HUES48 (cell line): ENCODE data around the gene RIC8A.
"Not testable (repeated sequence)": the region's sequence is repeated elsewhere in the genome, so short reads cannot be mapped to it uniquely, and the experiment has no call there.

Experiments used
- H3K27ac ChIP-seq: one replicate; pipeline ENCODE4 v1.7.0; 2013; ENCODE audit warnings: low read depth, low read length, inconsistent platforms
- H3K27me3 ChIP-seq: 2 replicates; pipeline ENCODE4 v1.6.1; 2013; ENCODE audit warnings: mild to moderate bottlenecking, low read length; ENCODE audit not compliant: control insufficient read depth, insufficient read depth
- H3K36me3 ChIP-seq: 2 replicates; pipeline ENCODE4 v1.6.1; 2013; ENCODE audit warnings: low read length; ENCODE audit not compliant: control insufficient read depth, insufficient read depth
- H3K4me1 ChIP-seq: 2 replicates; pipeline ENCODE4 v1.6.1; 2013; ENCODE audit warnings: mild to moderate bottlenecking, low read length; ENCODE audit not compliant: control insufficient read depth, insufficient read depth
- H3K4me3 ChIP-seq: 2 replicates; pipeline ENCODE4 v1.5.1; 2013; ENCODE audit warnings: mild to moderate bottlenecking, low read depth, low read length
- H3K9ac ChIP-seq: 2 replicates; pipeline ENCODE4 v1.6.1; 2013; ENCODE audit warnings: mild to moderate bottlenecking, low read depth, low read length, moderate library complexity
- H3K9me3 ChIP-seq: 2 replicates; pipeline ENCODE4 v1.6.1; 2013; ENCODE audit warnings: low read length; ENCODE audit not compliant: control insufficient read depth, insufficient read depth

The RIC8A gene

DNA sequence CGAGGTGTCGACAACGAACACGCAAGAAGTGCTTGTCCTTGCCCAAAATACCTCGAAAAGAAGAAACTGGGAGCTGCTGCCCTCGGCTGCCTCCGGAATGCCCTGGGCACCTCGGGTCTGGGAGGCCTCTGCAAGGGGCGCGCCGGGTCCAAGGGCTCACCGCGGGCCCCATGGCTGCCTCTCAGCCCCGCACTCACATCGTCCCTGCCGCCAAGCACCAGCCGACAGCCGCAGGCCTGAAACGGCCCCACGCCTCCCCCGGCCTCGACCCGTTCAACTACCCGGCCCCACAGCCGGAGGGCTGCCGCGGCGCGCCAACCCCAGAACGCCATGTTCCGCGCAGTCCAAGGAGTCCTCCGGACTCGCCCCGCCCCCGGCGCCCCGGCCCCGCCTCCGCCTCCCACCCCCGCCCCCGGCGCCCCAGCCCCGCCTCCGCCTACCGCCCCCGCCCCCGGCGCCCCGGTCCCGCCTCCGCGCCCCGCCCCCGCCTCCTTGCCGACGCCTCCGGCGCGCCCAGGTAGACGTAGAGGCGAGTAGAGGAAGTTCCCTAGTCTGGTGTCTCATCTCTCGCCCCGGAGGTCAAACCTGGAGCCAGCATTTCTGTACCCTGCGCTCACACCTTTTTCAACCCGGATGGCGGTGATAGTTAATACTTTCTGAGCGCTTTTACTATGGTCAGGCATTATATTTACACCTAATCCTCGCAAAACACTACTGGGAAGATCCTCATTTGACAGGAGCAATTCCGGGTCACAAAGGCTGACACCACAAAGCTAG lies 28.7 kb downstream of the RIC8A start, which contains the start of gene SIRT3:
SIRT3 (minus strand) TSS at position 346 of the 777 bp plus-strand sequence; CDS start at position 332, 14 bp downstream.
- H3K27me3 ChIP-seq, result no peaks in the 10 kb centered on the region
- peaks cover 20% of the 10 kb centered on the region for H3K36me3 ChIP-seq
- H3K9me3 ChIP-seq, result no peaks in the 10 kb centered on the region
- H3K9ac ChIP-seq, result peak within 1 kb of the TSS; percentile 83
- H3K27ac ChIP-seq, result peak within 1 kb of the TSS; percentile 97
- H3K4me1 ChIP-seq, result peaks cover 8% of the 10 kb centered on the region
- H3K4me3 ChIP-seq, result peak within 1 kb of the TSS; percentile 96

DNA sequence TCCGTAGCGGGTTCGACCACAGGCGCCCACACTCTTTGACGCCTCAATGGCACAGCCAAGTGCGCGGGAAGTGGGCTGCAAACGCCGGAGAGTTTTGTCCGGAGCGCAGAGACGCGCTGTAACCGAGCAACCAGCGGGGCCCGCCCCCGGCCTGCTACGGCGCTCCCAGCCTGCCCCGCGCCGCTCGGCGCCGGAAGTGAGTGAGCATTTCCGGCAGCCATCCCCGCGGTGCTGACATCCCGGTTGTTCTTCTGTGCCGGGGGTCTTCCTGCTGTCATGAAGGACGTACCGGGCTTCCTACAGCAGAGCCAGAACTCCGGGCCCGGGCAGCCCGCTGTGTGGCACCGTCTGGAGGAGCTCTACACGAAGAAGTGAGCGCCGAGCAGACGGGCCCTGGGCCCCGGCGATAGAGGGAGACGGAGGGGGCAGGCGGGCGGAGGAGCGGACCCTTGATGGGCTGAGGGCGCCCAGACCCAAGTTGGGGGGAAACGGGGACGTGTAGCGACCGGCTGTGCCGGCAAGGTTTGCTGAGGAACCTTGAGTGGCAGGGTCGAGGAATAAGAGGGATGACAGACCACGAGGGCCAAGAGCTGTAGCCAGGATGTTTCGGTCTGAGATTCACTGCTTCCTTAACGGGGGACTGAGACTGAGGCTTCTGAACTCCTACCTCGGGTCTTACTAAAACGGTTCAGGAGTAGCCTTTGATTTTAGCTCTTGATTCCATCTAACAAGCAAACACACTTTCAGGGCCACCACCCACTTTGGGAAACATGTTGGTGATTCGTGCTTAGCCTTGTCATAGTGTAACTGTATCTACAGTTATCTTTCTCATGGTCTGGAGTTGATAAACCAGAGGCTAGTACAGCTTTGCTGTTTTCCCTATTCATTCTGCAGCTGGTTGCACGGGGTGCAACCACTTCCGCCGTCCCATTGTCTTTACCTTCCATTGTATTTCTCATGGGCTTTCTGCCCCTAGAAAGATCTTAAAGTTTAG lies 29.6 kb downstream of the RIC8A start, which contains the start of gene PSMD13:
PSMD13 (plus strand) TSS at position 203 of the 994 bp plus-strand sequence; CDS start at position 277, 74 bp downstream.
- peak within 1 kb of the TSS; percentile 97 for H3K27ac ChIP-seq

DNA sequence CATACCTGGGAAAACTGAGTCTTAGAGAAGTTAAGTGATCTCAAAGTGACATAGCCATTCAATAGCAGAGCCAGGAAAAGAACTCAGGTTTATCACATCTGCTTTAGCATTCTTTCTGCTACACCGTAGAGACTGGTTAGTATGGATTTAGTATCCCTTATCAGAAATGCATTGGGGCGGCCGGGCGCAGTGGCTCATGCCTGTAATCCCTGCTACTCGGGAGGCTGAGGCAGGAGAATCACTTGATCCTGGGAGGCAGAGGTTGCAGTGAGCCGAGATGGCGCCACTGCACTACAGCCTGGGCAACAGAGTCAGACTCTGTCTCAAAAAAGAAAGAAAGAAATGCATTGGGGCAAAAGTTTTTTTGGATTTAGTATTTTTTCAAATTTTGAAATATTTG lies 30.8 kb downstream of the RIC8A start:
- H3K4me3 ChIP-seq, result peak overlapping the region; percentile 96; the same call in 1 of the 2 replicates
- H3K9ac ChIP-seq, result not testable (repeated sequence)

More for the DNA sequence above, 29.6 kb downstream of the RIC8A start, which contains the start of gene PSMD13:
- H3K9me3 ChIP-seq, result no peaks in the 10 kb centered on the region
- no peaks in the 10 kb centered on the region for H3K27me3 ChIP-seq
- peak within 1 kb of the TSS; percentile 96 for H3K4me3 ChIP-seq
- peaks cover 8% of the 10 kb centered on the region for H3K4me1 ChIP-seq
- H3K9ac ChIP-seq, result peak within 1 kb of the TSS; percentile 83
- H3K36me3 ChIP-seq, result peaks cover 29% of the 10 kb centered on the region

DNA sequence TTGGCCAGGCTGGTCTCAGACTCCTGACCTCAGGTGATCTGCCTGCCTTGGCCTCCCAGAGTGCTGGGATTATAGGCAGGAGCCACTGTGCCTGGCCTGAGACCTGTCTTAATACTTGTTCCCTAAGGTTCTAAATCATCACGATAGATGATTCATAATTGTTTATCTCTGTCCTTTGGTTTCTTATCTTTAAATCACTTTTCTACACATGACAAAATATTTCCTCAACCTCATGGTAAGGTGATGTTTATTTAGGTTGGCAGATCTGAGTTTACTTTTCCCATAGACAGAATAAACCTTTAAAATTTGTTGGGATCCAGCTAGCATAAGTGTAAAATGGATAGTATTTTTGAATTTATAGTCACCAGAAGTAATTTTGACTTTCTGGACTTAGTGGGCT lies 32.8 kb downstream of the RIC8A start:
- no peaks in the 10 kb centered on the region for H3K9me3 ChIP-seq
- peaks cover 59% of the 10 kb centered on the region for H3K36me3 ChIP-seq
- H3K27ac ChIP-seq, result no peak overlapping the region
- no peak overlapping the region for H3K4me3 ChIP-seq
- no peaks in the 10 kb centered on the region for H3K27me3 ChIP-seq
- peaks cover 8% of the 10 kb centered on the region for H3K4me1 ChIP-seq
- no peak overlapping the region for H3K9ac ChIP-seq

More for the DNA sequence above, 30.8 kb downstream of the RIC8A start:
- not testable (repeated sequence) for H3K27ac ChIP-seq, H3K9me3 ChIP-seq, H3K4me1 ChIP-seq, H3K27me3 ChIP-seq
- peaks cover 40% of the 10 kb centered on the region for H3K36me3 ChIP-seq

DNA sequence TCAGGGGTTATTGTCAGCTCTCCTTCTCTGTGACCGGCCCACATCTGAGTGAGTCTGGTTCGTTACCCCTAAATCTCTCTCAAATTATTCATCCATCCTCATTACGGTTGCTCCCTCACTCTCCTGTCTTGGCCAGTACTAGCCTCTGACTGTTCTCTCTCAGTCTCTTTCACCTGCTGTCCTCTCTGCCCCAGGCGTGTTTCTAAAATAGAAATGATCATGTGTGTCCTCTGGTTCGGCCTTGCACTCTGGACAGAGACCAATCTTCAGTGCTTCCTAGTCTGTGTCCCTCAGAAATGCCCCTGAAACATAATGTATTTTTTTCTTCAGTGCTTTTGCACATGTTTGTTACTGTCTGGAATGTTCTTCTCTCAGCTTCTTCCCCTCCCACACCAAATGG lies 34.1 kb downstream of the RIC8A start:
- Histone ChIP-seq H3K36me3 (peaks cover 71% of the 10 kb centered on the region), H3K9ac (no peak overlapping the region), H3K27me3 (no peaks in the 10 kb centered on the region), H3K4me1 (peaks cover 8% of the 10 kb centered on the region), H3K9me3 (no peaks in the 10 kb centered on the region), H3K4me3 (no peak overlapping the region), H3K27ac (no peak overlapping the region)

DNA sequence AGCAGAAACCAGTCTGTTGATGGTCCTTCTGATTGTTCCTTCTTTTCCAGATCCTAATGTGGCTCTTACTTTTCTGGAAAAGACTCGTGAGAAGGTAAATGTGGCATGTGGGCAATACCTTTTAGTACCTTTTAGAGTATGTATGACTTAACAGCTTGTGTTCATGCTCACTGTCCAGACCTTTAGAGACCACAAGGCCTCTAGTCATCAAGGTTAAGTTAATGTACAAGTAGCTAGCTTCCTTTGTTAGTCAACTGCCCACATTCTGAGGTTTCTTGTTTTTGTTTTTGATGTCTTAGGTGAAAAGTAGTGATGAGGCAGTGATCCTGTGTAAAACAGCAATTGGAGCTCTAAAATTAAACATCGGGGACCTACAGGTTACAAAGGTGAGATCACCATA lies 36.9 kb downstream of the RIC8A start:
- Histone ChIP-seq H3K27me3 (no peaks in the 10 kb centered on the region), H3K9ac (no peak overlapping the region), H3K4me3 (no peak overlapping the region), H3K4me1 (no peaks in the 10 kb centered on the region), H3K36me3 (peaks cover 91% of the 10 kb centered on the region), H3K9me3 (no peaks in the 10 kb centered on the region), H3K27ac (no peak overlapping the region)

DNA sequence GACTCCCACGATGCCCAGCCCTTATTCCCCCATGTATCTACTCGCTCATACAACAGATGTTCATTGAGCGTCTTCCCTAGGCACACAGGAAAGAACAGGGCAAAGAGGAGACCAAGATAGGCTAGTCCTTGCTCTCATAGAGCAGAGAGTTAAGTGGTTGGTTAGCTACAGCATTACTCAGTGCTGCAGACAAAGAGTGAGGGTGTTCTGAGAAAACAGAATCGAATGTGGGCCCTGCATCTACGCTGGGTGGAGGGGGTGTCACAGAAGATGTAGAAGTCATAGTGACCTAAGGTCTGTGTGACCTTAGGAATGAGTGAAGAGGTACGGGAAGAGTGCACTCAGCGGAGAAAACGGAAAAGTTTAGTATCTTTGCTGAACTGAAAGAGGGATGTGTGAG lies 41.6 kb downstream of the RIC8A start:
- Histone ChIP-seq H3K27me3 (no peaks in the 10 kb centered on the region), H3K4me1 (no peaks in the 10 kb centered on the region), H3K36me3 (peaks cover 91% of the 10 kb centered on the region), H3K4me3 (no peak overlapping the region), H3K9ac (no peak overlapping the region), H3K27ac (no peak overlapping the region), H3K9me3 (no peaks in the 10 kb centered on the region)

DNA sequence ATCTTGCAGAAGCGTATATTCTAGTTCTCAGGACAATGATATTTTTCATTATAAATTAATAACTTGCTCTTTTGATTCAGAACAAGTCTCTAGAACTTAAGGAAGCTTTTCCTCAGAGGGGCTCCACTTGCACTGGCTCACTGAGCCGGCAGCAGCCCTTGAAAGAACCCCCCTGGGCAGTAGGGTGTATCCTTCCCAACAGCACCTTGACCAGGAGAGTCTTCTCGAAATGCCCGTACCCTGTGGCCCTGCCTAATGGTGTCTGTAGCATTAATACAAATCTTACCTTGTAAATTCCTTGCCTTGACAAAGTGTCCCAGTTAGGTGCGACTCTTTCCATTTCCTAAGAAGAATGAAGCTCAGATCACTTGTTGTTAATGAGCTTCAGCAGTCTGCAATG lies 42.8 kb downstream of the RIC8A start:
- Histone ChIP-seq H3K4me3 (no peak overlapping the region), H3K27ac (peak overlapping the region; percentile 32), H3K36me3 (peaks cover 80% of the 10 kb centered on the region), H3K9me3 (no peaks in the 10 kb centered on the region), H3K27me3 (no peaks in the 10 kb centered on the region), H3K9ac (no peak overlapping the region), H3K4me1 (no peaks in the 10 kb centered on the region)

DNA sequence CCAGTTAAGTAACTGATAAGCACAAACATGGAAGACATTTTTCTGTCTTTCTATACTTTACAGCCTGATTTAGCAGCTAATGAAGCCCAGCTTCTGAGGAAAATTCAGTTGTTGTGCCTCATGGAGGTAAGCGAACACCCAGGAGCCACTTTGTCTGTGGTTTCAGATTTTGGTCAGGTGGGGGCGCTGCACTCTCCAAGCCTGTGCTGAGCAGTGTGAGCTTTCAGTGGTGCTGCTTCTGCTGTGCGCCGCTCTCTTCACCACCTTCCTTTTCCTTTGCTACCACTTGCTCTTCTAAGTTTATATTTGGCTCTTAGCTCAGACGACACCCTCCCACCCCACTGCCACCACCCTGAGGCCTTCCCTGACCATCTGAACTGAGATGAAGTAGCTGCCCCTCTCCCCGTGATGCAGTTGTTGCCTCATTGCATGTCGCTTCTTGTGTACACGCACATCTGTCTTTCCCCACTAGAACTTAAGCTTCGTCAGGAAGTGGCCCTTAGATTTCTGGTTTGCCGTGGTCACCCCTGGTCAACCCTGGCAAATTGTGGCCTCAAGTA lies 43.3 kb downstream of the RIC8A start:
- Histone ChIP-seq H3K9me3 (no peaks in the 10 kb centered on the region), H3K4me3 (no peak overlapping the region), H3K27me3 (no peaks in the 10 kb centered on the region), H3K4me1 (no peaks in the 10 kb centered on the region), H3K9ac (no peak overlapping the region), H3K27ac (peak overlapping the region; percentile 32), H3K36me3 (peaks cover 74% of the 10 kb centered on the region)

DNA sequence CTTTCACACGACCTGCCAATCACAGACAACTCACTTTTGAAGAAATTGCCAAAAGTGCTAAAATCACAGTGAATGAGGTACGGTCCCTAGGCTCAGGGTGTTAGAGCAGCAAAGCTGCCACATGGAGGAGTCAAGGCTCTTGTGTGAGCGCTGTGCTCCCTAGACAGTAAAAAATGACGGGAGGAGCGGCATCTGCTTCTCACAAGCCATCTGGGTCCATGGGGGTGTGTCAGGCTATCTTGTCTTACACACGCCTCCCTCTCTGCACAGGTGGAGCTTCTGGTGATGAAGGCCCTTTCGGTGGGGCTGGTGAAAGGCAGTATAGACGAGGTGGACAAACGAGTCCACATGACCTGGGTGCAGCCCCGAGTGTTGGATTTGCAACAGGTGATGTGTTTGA lies 44.0 kb downstream of the RIC8A start:
- Histone ChIP-seq H3K27ac (no peak overlapping the region), H3K9me3 (no peaks in the 10 kb centered on the region), H3K4me1 (no peaks in the 10 kb centered on the region), H3K27me3 (no peaks in the 10 kb centered on the region), H3K4me3 (no peak overlapping the region), H3K36me3 (peaks cover 68% of the 10 kb centered on the region), H3K9ac (no peak overlapping the region)
